Left lung (tissue), 10 donors: Measurements from ENCODE around the gene TSPEAR. TPM values are rescaled to one million over a fixed set of nuclear protein-coding genes. Genes with fewer than 3 reads are reported as not detected.

ENCODE experiments used
- ATAC-seq: fragments of 200-7000 bp; cut with Tn5 transposase; one replicate; pipeline ENCODE4 v1.9.1; 2020; ENCODE audit warnings: moderate library complexity
- DNase-seq, 4 donors: peaks; one replicate each; pipeline ENCODE4 v3.0.0-alpha.2; 2013 to 2020
- H3K27ac ChIP-seq, 2 donors: fragments of 200-600 bp; sonication (generic) in 1 of 2; one replicate each; pipeline versions ENCODE4 v1.5.0 to v1.8.0; 2020 to 2021
- H3K27me3 ChIP-seq, 2 donors: fragments of 200-600 bp; sonication (generic) in 1 of 2; one replicate each; pipeline versions ENCODE4 v1.5.0 to v1.8.0; 2020 to 2021
- H3K36me3 ChIP-seq, 2 donors: fragments of 200-600 bp; sonication (generic) in 1 of 2; one replicate each; pipeline versions ENCODE4 v1.5.0 to v1.8.0; 2020 to 2021
- H3K4me1 ChIP-seq, 2 donors: fragments of 200-600 bp; one replicate each; pipeline ENCODE4 v1.8.0; 2021
- H3K4me3 ChIP-seq, 2 donors: fragments of 200-600 bp; sonication (generic) in 1 of 2; one replicate each; pipeline versions ENCODE4 v1.5.0 to v1.8.0; 2020 to 2021; ENCODE audit warnings: mild to moderate bottlenecking in 1 of 2
- H3K9me3 ChIP-seq, 2 donors: fragments of 200-600 bp; sonication (generic) in 1 of 2; one replicate each; pipeline versions ENCODE4 v1.5.0 to v1.8.0; 2020 to 2021
- CTCF ChIP-seq, 2 donors: fragments of 200-600 bp; sonication (generic) in 1 of 2; IDR thresholded peaks; one replicate each; pipeline versions ENCODE4 v1.5.0 to v1.8.0; 2021; ENCODE audit warnings: antibody characterized with exemption in 2 of 2
- intact Hi-C, 2 donors: fragments of 100-400 bp; cut with DNase I; formaldehyde crosslinking; loops; one replicate each; pipeline versions ENCODE4 v1.11.2 to v1.14.2; 2022
- polyA plus RNA-seq, 6 donors: library from polyadenylated mRNA; unstranded; fragments of 120-200 nt; gene quantifications; one replicate each; pipeline ENCODE4 v1.2.1, GENCODE V29; 2013; ENCODE audit not compliant: insufficient read length in 6 of 6
- total RNA-seq, 2 donors: library from RNA; stranded (reverse); fragmentation: NEBNext Ultra II Directional; extraction: Animal tissue kit (Norgen Biotek cat#: 25700); gene quantifications; one replicate each; pipeline ENCODE4 v1.2.1, GENCODE V29; 2021
- donor health status: DM: no; HTN: yes; CAD: no.
- donor health status: DM: no; HTN: no; CAD: no.

The TSPEAR gene
- total and polyA plus RNA-seq, 8 donors: 0.10 to 4.7 (median 3.3) TPM

DNA sequence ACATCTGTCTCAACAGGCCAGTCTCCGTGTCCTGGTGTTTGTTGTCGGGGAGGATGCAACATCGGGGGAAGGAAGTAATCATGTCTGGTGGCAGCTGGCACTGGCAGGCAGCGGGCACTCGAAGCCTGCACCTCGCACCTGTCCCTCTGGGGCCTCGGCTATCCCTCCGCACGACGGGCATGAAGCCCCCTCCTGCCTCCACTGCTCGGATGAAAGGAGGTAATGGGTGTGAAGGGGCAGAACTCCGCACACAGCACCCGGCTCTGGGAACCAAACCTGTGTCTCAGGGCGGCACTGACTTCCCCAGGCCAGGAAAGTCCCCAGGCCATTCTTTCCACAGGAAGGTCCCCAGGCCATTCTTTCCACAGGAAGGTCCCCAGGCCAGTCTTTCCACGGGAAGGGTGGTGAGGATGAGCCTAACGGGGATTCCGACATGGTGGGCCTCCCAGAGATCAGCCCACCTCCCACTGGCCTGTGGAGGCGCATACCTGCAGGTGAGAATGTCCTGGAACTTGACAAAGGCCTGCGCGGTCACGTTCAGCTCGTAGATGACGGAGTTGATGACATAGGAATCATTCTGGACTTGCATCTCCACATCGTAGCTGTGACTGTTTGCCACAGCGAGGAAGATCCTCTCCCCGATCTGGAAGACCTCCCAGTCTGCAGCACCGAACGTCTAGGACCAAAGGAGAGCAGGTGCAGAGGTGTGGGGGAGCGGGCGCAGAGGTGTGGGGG, 202.5 kb downstream of the TSPEAR start:
- Histone ChIP-seq H3K36me3 (no peaks in the 10 kb centered on the region), H3K27me3 (peaks cover 0 to 67% of the 10 kb centered on the region in 2 donors), H3K9me3 (no peaks in the 10 kb centered on the region), H3K4me3 (no peak overlapping the region), H3K27ac (no peak overlapping the region), H3K4me1 (peaks cover 0 to 8% of the 10 kb centered on the region in 2 donors)
- ATAC-seq (no peak), DNase-seq (peak in 1 of 4 donors; percentile 50)
- intact Hi-C loops: no loop called here
- no peak for TF ChIP-seq CTCF (IDR thresholded peaks at IDR 0.05)

GRCh38 chr21:44508426-44508710, 203.0 kb downstream of the TSPEAR start:
- Histone ChIP-seq H3K27me3 (peaks cover 0 to 64% of the 10 kb centered on the region in 2 donors), H3K27ac (no peak overlapping the region), H3K4me3 (no peak overlapping the region), H3K9me3 (no peaks in the 10 kb centered on the region), H3K36me3 (no peaks in the 10 kb centered on the region), H3K4me1 (peaks cover 0 to 8% of the 10 kb centered on the region in 2 donors)
- intact Hi-C loops: no loop called here
- TF ChIP-seq CTCF (IDR thresholded peaks at IDR 0.05): no peak
- DNase-seq (peak in 1 of 4 donors; percentile 45), ATAC-seq (no peak)

DNA sequence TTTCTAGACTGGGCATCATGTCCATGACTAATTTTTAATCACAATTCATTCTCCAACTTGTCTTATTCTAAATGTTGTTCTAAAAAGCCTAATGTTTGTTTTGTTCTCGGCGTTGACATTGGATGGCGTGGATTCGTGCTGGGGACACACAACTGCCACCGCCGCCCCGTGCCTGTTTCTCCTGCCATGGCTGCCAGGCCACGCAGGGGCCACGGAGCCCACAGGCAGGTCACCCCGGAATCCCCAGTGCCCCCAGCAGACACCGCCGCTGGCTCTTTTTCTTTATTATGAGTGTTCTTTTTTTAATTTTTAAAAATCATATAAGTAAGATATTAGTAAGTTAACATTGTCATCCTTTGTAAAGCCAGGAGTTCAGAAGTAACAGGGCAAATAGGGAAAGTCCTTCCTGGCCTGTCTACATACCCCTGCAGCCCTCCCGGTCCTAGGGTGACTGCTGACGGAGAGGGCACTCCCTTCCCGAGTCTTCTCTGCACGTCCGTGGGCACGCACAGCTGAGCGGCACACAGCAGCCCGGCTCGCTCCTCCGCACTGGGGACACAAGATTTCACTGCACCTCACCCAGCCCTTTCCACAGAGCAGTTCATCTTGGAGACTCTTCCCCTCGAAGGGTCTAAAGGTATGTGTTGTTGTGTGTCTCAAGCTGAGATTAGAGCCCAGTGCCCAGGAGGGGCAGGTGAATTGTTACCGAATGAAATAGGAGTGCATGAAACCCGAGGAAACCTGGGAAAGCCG, 203.5 kb downstream of the TSPEAR start:
- H3K27ac ChIP-seq: no peak overlapping the region

DNA sequence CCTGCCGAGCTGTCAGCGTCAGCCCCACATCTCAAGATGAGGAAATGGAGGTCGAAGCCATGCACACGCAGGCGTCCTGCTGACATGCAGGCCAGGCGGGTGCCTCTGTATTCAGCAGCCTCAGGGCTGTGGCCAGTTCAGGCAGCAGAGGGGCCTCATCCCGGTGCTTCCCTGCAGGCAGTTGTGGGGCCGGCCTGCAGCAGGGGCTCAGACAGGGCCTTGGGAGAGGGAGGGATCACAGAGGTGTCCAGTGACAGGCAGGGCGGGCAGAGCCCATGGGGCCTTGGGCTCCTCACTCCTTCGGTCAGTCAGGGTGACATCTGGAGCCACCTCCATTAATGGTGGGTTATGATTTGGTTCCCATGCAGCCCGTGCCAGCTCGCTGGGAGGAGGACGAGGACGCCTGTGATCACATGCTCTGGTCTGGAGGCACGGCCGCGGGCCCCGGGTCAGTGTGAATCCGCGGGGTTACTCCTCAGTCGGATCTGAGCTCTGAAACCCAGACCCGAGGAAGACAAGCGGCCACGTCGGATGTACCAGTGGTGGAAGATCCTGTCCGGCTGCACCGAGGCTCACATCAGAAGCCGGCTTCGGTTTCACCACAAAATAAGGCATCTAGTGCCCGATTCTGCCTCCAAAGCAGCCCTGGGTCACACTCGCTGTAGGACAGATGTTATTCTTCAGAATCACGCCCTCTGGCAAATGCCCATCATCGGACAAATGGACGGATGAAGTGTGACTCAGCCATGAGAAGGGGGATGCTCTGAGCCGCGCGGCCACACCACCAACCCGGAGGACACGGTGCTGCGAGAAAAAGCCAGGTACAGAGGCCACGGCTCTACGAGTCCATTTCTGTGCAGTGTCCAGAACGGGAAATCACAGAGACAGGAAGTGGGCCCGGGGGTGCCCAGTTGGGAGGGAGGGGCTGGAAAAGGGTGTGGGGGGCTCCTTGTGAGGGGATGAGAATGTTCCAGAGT, 204.8 kb downstream of the TSPEAR start:
- Histone ChIP-seq H3K4me3 (no peak overlapping the region), H3K9me3 (no peaks in the 10 kb centered on the region), H3K4me1 (peaks cover 0 to 8% of the 10 kb centered on the region in 2 donors), H3K36me3 (no peaks in the 10 kb centered on the region), H3K27me3 (peaks cover 0 to 60% of the 10 kb centered on the region in 2 donors), H3K27ac (no peak overlapping the region)
- no peak for TF ChIP-seq CTCF (IDR thresholded peaks at IDR 0.05)
- intact Hi-C loops: no loop called here
- ATAC-seq (no peak), DNase-seq (peak in 1 of 4 donors; percentile 73)

More for the DNA sequence above, 203.5 kb downstream of the TSPEAR start:
- H3K27me3 ChIP-seq: peaks cover 0 to 61% of the 10 kb centered on the region in 2 donors
- ATAC-seq: no peak
- no peaks in the 10 kb centered on the region for H3K36me3 ChIP-seq
- no peaks in the 10 kb centered on the region for H3K9me3 ChIP-seq
- H3K4me1 ChIP-seq: peaks cover 0 to 8% of the 10 kb centered on the region in 2 donors
- DNase-seq: peak in 1 of 4 donors; percentile 65
- intact Hi-C loops: no loop called here
- no peak for TF ChIP-seq CTCF (IDR thresholded peaks at IDR 0.05)
- no peak overlapping the region for H3K4me3 ChIP-seq
